ENCODE data around the gene TUFT1.

Gene TUFT1

GRCh38 chr1:151556052-151556451, 15.9 kb downstream of the TUFT1 start:
- no CpG with 5 or more reads among the region's 2 CpGs for WGBS, 2 experiments (ENCODE audit: insufficient coverage in 2 of 2)
- no peaks in the 10 kb centered on the region for H3K9me3 ChIP-seq (ENCODE audit: control insufficient read depth, low read length)
- no peak overlapping the region for H3K27ac ChIP-seq (ENCODE audit: low read depth, low read length, severe bottlenecking)
- peaks cover 3% of the 10 kb centered on the region for H3K36me3 ChIP-seq (ENCODE audit: control insufficient read depth, insufficient read depth, low read length)
- H3K4me3 ChIP-seq (ENCODE audit: extremely low read depth, insufficient read depth, low read length, poor library complexity, severe bottlenecking), result no peak overlapping the region
- H3K4me1 ChIP-seq (ENCODE audit: control insufficient read depth, insufficient read depth, low read length, poor library complexity, severe bottlenecking), result peaks cover 5% of the 10 kb centered on the region

DNA sequence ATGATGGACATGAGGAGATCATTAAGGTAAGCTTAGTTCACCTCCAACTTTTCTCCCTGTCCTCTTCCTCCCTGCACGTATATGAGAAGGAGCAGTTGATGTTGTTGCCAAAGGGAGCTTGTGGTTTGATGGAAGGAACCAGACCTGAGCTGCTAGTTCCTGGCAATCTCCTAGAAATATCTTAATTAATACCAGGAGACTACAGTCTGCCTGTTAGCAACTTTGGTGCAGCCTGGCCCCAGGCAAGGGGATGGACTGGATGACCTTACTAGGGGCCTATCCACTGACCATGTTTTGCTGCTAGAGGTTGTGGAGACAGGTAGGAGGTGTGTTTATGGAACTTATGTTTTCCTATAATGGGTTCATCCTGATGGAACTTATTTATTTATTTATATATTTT, 22.6 kb downstream of the TUFT1 start:
- peaks cover 41% of the 10 kb centered on the region for H3K36me3 ChIP-seq (ENCODE audit: control insufficient read depth, insufficient read depth, low read length)
- no peaks in the 10 kb centered on the region for H3K4me1 ChIP-seq (ENCODE audit: control insufficient read depth, insufficient read depth, low read length, poor library complexity, severe bottlenecking)
- no peaks in the 10 kb centered on the region for H3K9me3 ChIP-seq (ENCODE audit: control insufficient read depth, low read length)
- no peak overlapping the region for H3K4me3 ChIP-seq (ENCODE audit: extremely low read depth, insufficient read depth, low read length, poor library complexity, severe bottlenecking)
- H3K27ac ChIP-seq (ENCODE audit: low read depth, low read length, severe bottlenecking), result no peak overlapping the region
- WGBS, 2 experiments (ENCODE audit: insufficient coverage in 2 of 2), result no CpG with 5 or more reads among the region's 1 CpG

DNA sequence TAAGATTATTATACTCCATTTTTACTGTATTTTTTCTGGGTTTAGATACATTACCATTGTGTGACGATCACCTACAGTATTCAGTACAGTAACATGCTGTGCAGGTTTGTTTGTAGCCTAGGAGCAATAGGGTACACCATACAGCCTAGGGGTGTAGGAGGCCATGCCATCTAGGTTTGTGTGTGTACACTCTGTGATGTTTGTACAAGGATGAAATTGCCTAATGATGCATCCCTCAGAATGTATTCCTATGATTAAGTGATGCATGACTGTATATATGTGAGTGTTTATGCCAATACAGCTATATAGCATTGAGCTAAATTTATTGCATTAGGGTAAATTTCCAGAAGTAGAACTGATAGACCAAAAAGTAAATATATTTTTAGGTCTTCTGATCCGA, 23.3 kb downstream of the TUFT1 start:
- Histone ChIP-seq H3K9me3 (ENCODE audit: control insufficient read depth, low read length) (no peaks in the 10 kb centered on the region), H3K27ac (ENCODE audit: low read depth, low read length, severe bottlenecking) (no peak overlapping the region), H3K36me3 (ENCODE audit: control insufficient read depth, insufficient read depth, low read length) (peaks cover 45% of the 10 kb centered on the region), H3K4me3 (ENCODE audit: extremely low read depth, insufficient read depth, low read length, poor library complexity, severe bottlenecking) (no peak overlapping the region), H3K4me1 (ENCODE audit: control insufficient read depth, insufficient read depth, low read length, poor library complexity, severe bottlenecking) (no peaks in the 10 kb centered on the region)
- WGBS, 2 experiments (ENCODE audit: insufficient coverage in 2 of 2), result no CpG with 5 or more reads among the region's 2 CpGs

DNA sequence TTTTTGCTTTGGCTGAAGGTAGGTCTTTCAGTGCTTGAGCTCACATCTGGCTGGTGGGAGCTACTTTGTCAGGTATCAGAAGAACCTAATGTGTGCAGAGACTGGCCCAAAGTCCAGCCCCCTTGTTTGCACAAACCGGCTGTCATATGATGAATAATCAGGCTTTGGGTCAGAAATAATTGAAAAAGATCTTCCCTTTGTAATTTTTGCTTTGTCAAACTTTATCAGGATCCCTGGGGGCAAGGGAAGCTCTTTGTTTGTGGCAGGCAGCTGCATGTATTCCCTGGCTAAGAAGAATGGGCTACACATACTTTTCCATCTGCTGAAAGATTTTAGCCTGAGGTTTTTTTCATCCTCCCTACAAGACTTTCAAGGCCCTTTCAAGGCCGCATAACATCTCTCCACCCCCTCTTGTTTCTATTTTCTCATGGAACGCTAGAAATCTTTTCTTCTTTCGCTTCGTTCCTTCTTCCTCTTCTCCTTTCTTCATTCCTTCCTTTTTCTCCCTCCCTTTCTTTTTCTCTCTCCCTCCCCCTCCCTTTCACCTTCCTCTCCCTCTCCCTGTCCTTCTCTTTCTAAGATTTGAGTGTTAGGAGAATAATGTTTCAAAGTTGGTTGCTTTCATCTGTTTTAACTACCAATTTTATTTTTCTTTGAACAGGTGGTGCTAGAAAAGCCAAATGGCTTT, 25.5 kb downstream of the TUFT1 start:
- Histone ChIP-seq H3K27ac (ENCODE audit: low read depth, low read length, severe bottlenecking) (no peak overlapping the region), H3K36me3 (ENCODE audit: control insufficient read depth, insufficient read depth, low read length) (peaks cover 66% of the 10 kb centered on the region), H3K4me3 (ENCODE audit: extremely low read depth, insufficient read depth, low read length, poor library complexity, severe bottlenecking) (no peak overlapping the region), H3K9me3 (ENCODE audit: control insufficient read depth, low read length) (no peaks in the 10 kb centered on the region), H3K4me1 (ENCODE audit: control insufficient read depth, insufficient read depth, low read length, poor library complexity, severe bottlenecking) (no peaks in the 10 kb centered on the region)
- 68 to 75% methylated on average over 2 to 4 of the region's 5 CpGs for WGBS, 2 experiments (ENCODE audit: insufficient coverage in 2 of 2)

DNA sequence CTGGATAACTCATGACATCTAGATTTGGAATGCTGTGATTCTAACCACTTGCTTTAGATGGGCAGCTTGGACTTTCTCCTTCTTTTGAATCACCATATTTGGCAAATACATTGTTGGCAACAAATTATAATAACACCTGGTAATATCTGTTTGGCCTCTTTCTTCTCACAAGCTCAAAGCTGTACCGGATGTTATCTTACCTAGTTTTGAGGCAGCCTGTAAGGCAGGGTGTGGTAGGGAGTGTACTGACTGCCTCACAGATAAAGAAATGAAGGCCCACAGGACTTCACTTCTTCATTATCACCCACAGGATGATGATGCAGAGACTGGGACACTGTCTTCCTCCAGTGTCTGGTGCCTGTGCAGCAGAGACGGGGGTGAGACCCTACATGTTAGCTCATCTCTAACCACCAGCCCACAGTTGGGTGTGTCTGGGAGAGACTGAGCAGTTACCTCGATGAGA, 28.5 kb downstream of the TUFT1 start:
- H3K27ac ChIP-seq (ENCODE audit: low read depth, low read length, severe bottlenecking), result no peak overlapping the region
- H3K36me3 ChIP-seq (ENCODE audit: control insufficient read depth, insufficient read depth, low read length), result peaks cover 73% of the 10 kb centered on the region
- no peaks in the 10 kb centered on the region for H3K4me1 ChIP-seq (ENCODE audit: control insufficient read depth, insufficient read depth, low read length, poor library complexity, severe bottlenecking)
- H3K9me3 ChIP-seq (ENCODE audit: control insufficient read depth, low read length), result no peaks in the 10 kb centered on the region
- H3K4me3 ChIP-seq (ENCODE audit: extremely low read depth, insufficient read depth, low read length, poor library complexity, severe bottlenecking), result no peak overlapping the region
- WGBS, 2 experiments (ENCODE audit: insufficient coverage in 2 of 2), result 100% methylated on average over 1 to 2 of the region's 3 CpGs

DNA sequence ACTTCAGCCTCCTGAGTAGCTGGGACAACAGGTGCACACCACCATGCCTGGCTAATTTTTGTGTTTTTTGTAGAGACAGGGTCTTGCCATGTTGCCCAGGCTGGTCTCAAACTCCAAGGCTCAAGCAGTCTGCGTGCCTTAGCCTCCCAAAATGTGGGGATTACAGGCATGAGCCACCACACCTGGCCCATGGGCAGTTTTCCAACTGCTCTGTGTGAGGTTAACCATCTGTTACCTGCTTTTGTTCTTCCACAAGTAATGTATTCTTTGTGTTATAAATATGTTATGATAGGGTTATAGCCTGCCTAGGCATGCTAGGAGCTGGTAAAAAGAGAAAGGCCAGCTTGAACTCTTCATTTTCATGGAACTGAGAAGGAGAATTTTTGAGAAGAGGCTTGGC, 30.7 kb downstream of the TUFT1 start:
- Histone ChIP-seq H3K4me1 (ENCODE audit: control insufficient read depth, insufficient read depth, low read length, poor library complexity, severe bottlenecking) (peaks cover 13% of the 10 kb centered on the region), H3K27ac (ENCODE audit: low read depth, low read length, severe bottlenecking) (no peak overlapping the region), H3K36me3 (ENCODE audit: control insufficient read depth, insufficient read depth, low read length) (peaks cover 74% of the 10 kb centered on the region), H3K4me3 (ENCODE audit: extremely low read depth, insufficient read depth, low read length, poor library complexity, severe bottlenecking) (no peak overlapping the region), H3K9me3 (ENCODE audit: control insufficient read depth, low read length) (no peaks in the 10 kb centered on the region)
- WGBS, 2 experiments (ENCODE audit: insufficient coverage in 2 of 2), result 82 to 88% methylated on average over 1 of the region's 1 CpG

- H3K27ac ChIP-seq (ENCODE audit: low read depth, low read length, severe bottlenecking), result no peak overlapping the region
- H3K36me3 ChIP-seq (ENCODE audit: control insufficient read depth, insufficient read depth, low read length), result peaks cover 72% of the 10 kb centered on the region
These were observed 34.7 kb downstream of the TUFT1 start for GRCh38 chr1:151574575-151575529.

DNA sequence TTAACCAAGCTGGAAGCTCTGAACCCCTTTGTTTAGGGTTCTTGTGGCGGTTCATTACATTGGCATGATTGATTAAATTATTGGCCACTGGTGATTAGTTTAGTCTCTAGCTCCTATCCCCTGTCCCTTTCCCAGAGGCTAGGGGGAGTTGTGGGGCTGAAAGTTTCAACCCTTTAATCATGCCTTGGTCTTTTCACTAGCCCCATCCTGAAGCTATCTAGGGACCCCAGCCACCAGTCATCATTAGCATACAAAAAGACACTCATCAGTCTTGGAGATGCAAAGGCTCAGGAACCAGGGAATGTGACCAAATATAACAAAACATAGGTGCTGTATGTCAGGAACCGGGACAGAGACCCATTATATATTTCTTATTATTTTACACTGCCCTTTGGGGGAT, 37.1 kb downstream of the TUFT1 start:
- H3K4me1 ChIP-seq (ENCODE audit: control insufficient read depth, insufficient read depth, low read length, poor library complexity, severe bottlenecking), result peaks cover 25% of the 10 kb centered on the region
- 100% methylated on average over 1 of the region's 2 CpGs; no CpG with 5 or more reads in 1 of the 2 experiments for WGBS, 2 experiments (ENCODE audit: insufficient coverage in 2 of 2)
- H3K9me3 ChIP-seq (ENCODE audit: control insufficient read depth, low read length), result no peaks in the 10 kb centered on the region
- H3K27ac ChIP-seq (ENCODE audit: low read depth, low read length, severe bottlenecking), result no peak overlapping the region
- no peak overlapping the region for H3K4me3 ChIP-seq (ENCODE audit: extremely low read depth, insufficient read depth, low read length, poor library complexity, severe bottlenecking)
- peaks cover 85% of the 10 kb centered on the region for H3K36me3 ChIP-seq (ENCODE audit: control insufficient read depth, insufficient read depth, low read length)

More at GRCh38 chr1:151574575-151575529, 34.7 kb downstream of the TUFT1 start:
- no peaks in the 10 kb centered on the region for H3K9me3 ChIP-seq (ENCODE audit: control insufficient read depth, low read length)
- WGBS, 2 experiments (ENCODE audit: insufficient coverage in 2 of 2), result 91 to 93% methylated on average over 9 to 12 of the region's 12 CpGs
- H3K4me1 ChIP-seq (ENCODE audit: control insufficient read depth, insufficient read depth, low read length, poor library complexity, severe bottlenecking), result peaks cover 25% of the 10 kb centered on the region
- no peak overlapping the region for H3K4me3 ChIP-seq (ENCODE audit: extremely low read depth, insufficient read depth, low read length, poor library complexity, severe bottlenecking)

- Histone ChIP-seq H3K4me1 (ENCODE audit: control insufficient read depth, insufficient read depth, low read length, poor library complexity, severe bottlenecking) (peaks cover 25% of the 10 kb centered on the region), H3K9me3 (ENCODE audit: control insufficient read depth, low read length) (no peaks in the 10 kb centered on the region), H3K4me3 (ENCODE audit: extremely low read depth, insufficient read depth, low read length, poor library complexity, severe bottlenecking) (no peak overlapping the region), H3K27ac (ENCODE audit: low read depth, low read length, severe bottlenecking) (no peak overlapping the region), H3K36me3 (ENCODE audit: control insufficient read depth, insufficient read depth, low read length) (peaks cover 82% of the 10 kb centered on the region)
- no CpG with 5 or more reads among the region's 1 CpG for WGBS, 2 experiments (ENCODE audit: insufficient coverage in 2 of 2)
These were observed 38.8 kb downstream of the TUFT1 start for GRCh38 chr1:151578941-151579340.

DNA sequence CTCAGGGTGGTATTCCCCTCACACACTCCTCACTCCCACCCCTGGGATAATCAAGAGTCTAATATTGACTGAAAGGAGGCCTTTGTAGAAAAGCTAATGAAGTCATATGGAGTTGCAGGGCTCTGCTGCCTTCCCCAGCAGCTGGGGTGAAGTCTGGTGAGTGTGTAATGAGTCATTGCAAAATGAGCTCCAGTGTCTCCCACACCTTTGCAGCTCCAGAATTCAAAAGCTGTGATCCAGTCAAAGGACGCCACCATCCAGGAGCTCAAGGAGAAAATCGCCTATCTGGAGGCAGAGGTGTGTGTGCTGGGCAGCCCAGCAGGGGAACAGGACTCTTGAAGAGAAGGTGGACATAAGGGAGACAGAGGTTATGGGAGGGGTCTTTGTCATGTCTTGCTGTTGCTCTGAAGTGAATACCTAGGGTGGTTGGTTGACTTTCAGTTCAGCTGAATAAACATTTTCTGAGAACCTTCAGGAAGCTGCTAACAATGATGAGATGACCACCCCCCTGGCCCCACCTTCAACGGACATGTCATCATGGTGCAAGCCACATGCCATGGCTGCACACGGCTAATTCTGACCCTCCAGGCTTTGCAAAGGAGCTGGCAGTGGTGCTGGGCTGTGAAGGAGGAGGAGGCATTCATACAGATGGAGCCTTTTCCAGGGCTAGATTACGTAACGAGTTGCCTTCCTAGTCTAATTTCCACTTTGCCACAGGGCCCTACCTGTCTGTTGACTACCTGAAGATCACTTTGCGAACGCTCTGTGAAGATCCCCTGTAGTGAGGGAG, 39.5 kb downstream of the TUFT1 start:
- 88 to 89% methylated on average over 6 of the region's 8 CpGs for WGBS, 2 experiments (ENCODE audit: insufficient coverage in 2 of 2)
- Histone ChIP-seq H3K9me3 (ENCODE audit: control insufficient read depth, low read length) (no peaks in the 10 kb centered on the region), H3K27ac (ENCODE audit: low read depth, low read length, severe bottlenecking) (no peak overlapping the region), H3K4me3 (ENCODE audit: extremely low read depth, insufficient read depth, low read length, poor library complexity, severe bottlenecking) (no peak overlapping the region), H3K36me3 (ENCODE audit: control insufficient read depth, insufficient read depth, low read length) (peaks cover 76% of the 10 kb centered on the region), H3K4me1 (ENCODE audit: control insufficient read depth, insufficient read depth, low read length, poor library complexity, severe bottlenecking) (peaks cover 24% of the 10 kb centered on the region)
